Measurements from ENCODE around the gene LTO1.

The LTO1 gene

DNA sequence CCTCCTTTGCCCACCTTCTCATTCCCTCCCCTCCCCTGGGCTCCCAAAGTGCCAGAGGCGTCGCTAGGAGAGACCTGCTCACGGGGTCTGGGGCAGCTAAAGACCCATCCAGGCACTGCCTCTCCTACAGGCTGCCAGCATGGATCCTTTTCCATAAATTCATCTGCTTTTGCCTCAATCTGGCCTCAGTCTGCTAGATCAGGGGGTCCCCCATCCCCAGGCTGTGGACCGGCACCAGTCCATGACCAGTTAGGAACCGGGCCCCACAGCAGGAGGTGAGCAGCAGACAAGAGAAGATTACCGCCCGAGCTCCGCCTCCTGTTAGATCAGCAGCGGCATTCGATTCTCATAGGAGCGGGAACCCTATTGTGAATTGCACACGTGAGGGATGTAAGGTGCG, 12.3 kb downstream of the LTO1 start:
- no peak for DNase-seq (ENCODE audit: low read depth)
- TF ChIP-seq, protein P1, sequence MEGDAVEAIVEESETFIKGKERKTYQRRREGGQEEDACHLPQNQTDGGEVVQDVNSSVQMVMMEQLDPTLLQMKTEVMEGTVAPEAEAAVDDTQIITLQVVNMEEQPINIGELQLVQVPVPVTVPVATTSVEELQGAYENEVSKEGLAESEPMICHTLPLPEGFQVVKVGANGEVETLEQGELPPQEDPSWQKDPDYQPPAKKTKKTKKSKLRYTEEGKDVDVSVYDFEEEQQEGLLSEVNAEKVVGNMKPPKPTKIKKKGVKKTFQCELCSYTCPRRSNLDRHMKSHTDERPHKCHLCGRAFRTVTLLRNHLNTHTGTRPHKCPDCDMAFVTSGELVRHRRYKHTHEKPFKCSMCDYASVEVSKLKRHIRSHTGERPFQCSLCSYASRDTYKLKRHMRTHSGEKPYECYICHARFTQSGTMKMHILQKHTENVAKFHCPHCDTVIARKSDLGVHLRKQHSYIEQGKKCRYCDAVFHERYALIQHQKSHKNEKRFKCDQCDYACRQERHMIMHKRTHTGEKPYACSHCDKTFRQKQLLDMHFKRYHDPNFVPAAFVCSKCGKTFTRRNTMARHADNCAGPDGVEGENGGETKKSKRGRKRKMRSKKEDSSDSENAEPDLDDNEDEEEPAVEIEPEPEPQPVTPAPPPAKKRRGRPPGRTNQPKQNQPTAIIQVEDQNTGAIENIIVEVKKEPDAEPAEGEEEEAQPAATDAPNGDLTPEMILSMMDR (IDR thresholded peaks at IDR 0.05; ENCODE audit: control insufficient read depth, extremely low read depth, insufficient read depth), result no peak
- no peak overlapping the region for H3K4me3 ChIP-seq (ENCODE audit: low read depth, low read length)

DNA sequence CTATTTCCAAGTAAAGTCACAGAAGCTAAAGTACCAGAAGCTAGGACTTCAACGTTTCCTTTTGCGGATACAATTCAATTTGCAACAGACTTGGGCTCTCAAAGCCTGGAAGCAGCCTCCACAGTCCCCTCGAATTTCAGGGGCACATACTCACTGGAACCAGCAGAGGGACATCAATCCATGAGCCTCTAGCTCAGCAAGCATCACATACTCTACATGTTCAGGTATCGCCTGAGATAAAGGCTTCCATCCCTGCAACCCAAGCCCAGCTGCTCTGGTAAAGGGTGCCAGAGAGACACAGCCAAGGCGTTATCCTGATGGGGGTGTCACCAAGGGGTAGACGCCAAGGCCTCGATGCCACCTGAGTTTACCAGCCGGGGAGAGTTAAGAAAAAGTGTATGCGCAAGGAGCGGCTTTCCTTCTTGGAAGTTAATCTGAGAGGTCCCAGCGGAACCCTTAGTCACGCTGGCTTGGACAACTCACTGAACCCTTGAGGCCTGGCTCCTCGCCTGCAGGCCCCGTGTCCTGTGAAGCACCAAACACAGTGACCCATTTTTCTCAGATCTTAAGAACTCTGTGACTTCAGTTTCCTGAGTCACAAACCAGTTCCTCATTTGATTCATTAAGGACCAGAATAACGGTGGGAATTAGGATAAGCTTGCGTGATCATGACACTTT, 13.0 kb downstream of the LTO1 start:
- no peak for DNase-seq (ENCODE audit: low read depth)
- TF ChIP-seq, protein P1 (IDR thresholded peaks at IDR 0.05; ENCODE audit: control insufficient read depth, extremely low read depth, insufficient read depth), result no peak
- no peak overlapping the region for H3K4me3 ChIP-seq (ENCODE audit: low read depth, low read length)

DNA sequence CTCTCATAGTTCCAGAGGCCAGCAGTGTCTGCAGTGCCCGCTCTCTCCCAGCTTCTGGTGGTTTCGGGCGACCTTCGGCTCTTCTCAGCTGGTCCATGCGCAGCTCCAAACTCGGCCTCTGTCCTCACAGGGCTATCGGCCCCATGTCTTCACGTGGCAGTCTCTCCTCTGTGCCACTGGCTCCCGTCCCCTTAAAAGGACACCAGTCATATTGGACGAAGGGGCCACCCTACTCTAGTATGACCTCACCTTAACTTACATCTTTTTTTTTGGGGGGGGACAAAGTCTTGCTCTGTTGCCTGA, 13.8 kb downstream of the LTO1 start:
- no peak overlapping the region for H3K4me3 ChIP-seq (ENCODE audit: low read depth, low read length)
- TF ChIP-seq, protein P1 (IDR thresholded peaks at IDR 0.05; ENCODE audit: control insufficient read depth, extremely low read depth, insufficient read depth), result no peak
- DNase-seq (ENCODE audit: low read depth), result no peak

DNA sequence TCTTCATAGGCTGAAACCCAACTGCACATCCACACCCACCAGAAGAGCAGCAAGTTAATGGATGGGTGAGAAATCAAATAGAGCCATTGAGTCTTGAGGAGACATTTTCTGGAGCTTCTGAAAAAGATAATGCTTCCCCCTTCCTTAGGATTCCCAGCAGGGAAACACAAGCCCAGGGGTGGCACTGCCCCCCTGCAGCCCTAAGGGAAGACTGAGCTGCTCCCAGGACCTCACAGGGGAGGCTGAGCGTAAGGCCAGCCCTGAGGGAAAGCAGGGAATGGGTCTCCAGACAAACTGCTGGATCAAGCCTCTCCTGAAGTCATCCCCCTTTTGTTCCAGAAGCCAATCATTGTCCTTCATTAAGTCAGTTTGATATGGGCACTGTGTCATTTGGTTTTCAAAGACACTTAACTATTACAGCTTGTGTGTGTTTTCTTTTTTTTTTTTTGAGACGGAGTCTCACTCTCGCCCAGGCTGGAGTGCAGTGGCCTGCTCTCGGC, 15.1 kb downstream of the LTO1 start:
- no peak overlapping the region for H3K4me3 ChIP-seq (ENCODE audit: low read depth, low read length)
- TF ChIP-seq, protein P1 (IDR thresholded peaks at IDR 0.05; ENCODE audit: control insufficient read depth, extremely low read depth, insufficient read depth), result no peak
- DNase-seq (ENCODE audit: low read depth), result no peak

DNA sequence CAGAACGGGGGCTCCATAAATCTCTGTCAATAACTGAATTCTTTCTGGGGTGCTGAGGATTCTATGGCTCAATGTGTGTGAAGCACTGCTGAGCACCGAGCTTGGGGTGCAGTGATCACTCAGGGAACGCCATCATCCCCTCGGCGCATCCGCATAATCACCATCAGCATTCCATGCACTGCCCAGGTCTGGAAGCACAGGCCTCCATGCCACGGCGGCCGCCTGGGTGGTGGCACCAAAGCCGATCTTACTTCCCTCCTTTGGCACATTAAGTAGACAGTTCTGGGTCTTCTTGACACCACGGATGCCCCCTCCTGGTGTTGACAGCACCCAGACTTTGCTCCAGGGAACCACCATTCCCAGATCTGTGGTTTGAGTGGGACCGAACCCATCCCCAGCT, 15.6 kb downstream of the LTO1 start:
- TF ChIP-seq, protein P1 (IDR thresholded peaks at IDR 0.05; ENCODE audit: control insufficient read depth, extremely low read depth, insufficient read depth), result no peak

DNA sequence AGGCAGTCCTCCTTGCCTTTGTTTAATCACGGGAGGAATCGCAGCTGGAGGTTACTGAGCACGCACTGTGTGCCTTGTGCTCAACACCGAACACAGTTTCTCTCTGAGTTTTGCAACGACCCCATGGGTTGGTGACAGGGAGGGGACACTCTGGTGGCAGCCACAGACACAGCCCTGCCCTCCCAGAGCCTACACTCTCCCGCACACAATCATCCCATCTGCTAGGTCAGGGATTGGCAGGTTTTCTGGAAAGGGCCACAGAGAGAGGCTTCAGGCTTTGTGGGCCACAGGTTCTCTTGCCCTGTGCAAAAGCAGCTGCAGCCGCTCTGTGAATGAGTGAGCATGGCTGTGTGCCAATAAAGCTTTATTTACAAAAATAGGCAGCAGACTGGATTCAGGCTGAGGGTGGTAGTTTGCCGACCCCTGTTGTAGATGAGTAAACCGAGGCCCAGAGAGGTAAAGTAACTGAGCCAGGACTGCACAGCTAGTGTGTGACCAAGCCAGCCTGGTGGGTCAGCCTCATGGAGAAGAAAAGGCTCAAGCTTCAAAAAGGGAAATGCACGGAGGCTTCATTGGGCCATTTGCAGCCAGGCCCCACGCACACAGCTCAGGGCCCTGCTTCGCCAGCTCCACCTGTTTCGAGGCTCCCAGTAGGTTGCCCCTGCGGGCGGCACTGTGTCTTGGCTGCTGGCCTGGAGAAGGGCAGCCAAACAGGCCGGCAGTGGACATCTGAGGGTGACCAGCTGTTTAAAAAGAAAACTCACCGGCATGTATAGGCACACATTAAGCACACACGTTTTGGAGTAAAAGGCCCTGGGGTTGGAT, 16.3 kb downstream of the LTO1 start:
- no peak for DNase-seq (ENCODE audit: low read depth)
- TF ChIP-seq, protein P1 (IDR thresholded peaks at IDR 0.05; ENCODE audit: control insufficient read depth, extremely low read depth, insufficient read depth), result no peak
- H3K4me3 ChIP-seq (ENCODE audit: low read depth, low read length), result no peak overlapping the region

More for the DNA sequence above, 15.6 kb downstream of the LTO1 start:
- no peak for DNase-seq (ENCODE audit: low read depth)
- no peak overlapping the region for H3K4me3 ChIP-seq (ENCODE audit: low read depth, low read length)
